Tibial nerve (tissue), 3 donors: Measurements from ENCODE around the gene ROGDI.

Experiments used
- CTCF ChIP-seq, 5 experiments: fragments of 200-600 bp in 3 of 5; fragments of 450-650 bp in 2 of 5; sonication (generic) in 3 of 5; IDR thresholded peaks; one replicate each; pipeline ENCODE4 v1.5.1; 2016 to 2019; ENCODE audit warnings: antibody characterized with exemption in 5 of 5, mild to moderate bottlenecking in 3 of 5, moderate library complexity in 2 of 5
- POLR2A ChIP-seq, 2 donors: fragments of 450-650 bp; IDR thresholded peaks; one replicate each; pipeline ENCODE4 v1.6.1; 2017; ENCODE audit warnings: antibody characterized with exemption in 2 of 2, mild to moderate bottlenecking in 2 of 2, moderate library complexity in 2 of 2

GRCh38 chr16:4833584-4833983 lies 31.2 kb upstream of the ROGDI start:
- TF ChIP-seq CTCF (IDR thresholded peaks at IDR 0.05) (no peak), POLR2A (IDR thresholded peaks at IDR 0.05) (no peak)
